HEK293 (cell line): ENCODE data around the gene SLC6A6.

Source experiments
- CTCF ChIA-PET: fragments of 350-600 bp; formaldehyde crosslinking; extraction: SDS; loops from one replicate; lab custom pipeline; 2021; ENCODE audit warnings: antibody characterized with exemption; lab: Yijun Ruan, JAX
- POLR2A ChIA-PET: fragments of 300-600 bp; formaldehyde crosslinking; extraction: SDS; loops from one replicate; lab custom pipeline; 2020; ENCODE audit warnings: antibody characterized with exemption, inconsistent platforms; lab: Yijun Ruan, JAX
- H3K27ac ChIP-seq: fragments of 200-500 bp; sonication (Bioruptor generic); 2 replicates; pipeline ENCODE4 v1.5.1; 2014; ENCODE audit warnings: low read depth, low read length, control low read depth, inconsistent platforms; ENCODE audit errors: extremely low read depth
- H3K36me3 ChIP-seq, 2 experiments: fragments of 200-500 bp in 1 of 2; sonication (Bioruptor generic) in 1 of 2; 1 replicate in 1 of 2; 2 replicates in 1 of 2; pipeline ENCODE4 v1.5.1; 2014 to 2017; ENCODE audit warnings: inconsistent platforms in 2 of 2, low read length in 2 of 2; ENCODE audit not compliant: control insufficient read depth in 2 of 2, insufficient read depth in 1 of 2
- H3K4me1 ChIP-seq: fragments of 200-500 bp; sonication (Bioruptor generic); 2 replicates; pipeline ENCODE4 v1.5.1; 2014; ENCODE audit warnings: mild to moderate bottlenecking, low read length, inconsistent platforms; ENCODE audit not compliant: control insufficient read depth, insufficient read depth
- H3K4me3 ChIP-seq: 2 replicates; pipeline ENCODE4 v1.5.1; 2011; ENCODE audit warnings: low read depth, mild to moderate bottlenecking, control low read depth, low read length, moderate library complexity
- H3K9me3 ChIP-seq: fragments of 200-500 bp; sonication (Bioruptor generic); 2 replicates; pipeline ENCODE4 v1.5.1; 2014; ENCODE audit warnings: low read depth, low read length, inconsistent platforms; ENCODE audit not compliant: control insufficient read depth, insufficient read depth
- GLIS1 ChIP-seq: fragments of 450-650 bp; formaldehyde crosslinking; IDR thresholded peaks from 2 replicates; pipeline ENCODE4 v1.5.1; 2016; ENCODE audit warnings: missing biosample characterization, missing genetic modification characterization
- KLF16 ChIP-seq: fragments of 450-650 bp; formaldehyde crosslinking; IDR thresholded peaks from 2 replicates; pipeline ENCODE4 v1.5.1; 2017; ENCODE audit warnings: missing biosample characterization, missing genetic modification characterization
- PRDM1 ChIP-seq: fragments of 450-650 bp; formaldehyde crosslinking; IDR thresholded peaks from 2 replicates; pipeline ENCODE4; 2016; ENCODE audit warnings: missing biosample characterization, missing genetic modification characterization
- PRDM10 ChIP-seq: fragments of 450-650 bp; formaldehyde crosslinking; IDR thresholded peaks from 2 replicates; pipeline ENCODE4 v1.5.1; 2016; ENCODE audit warnings: missing biosample characterization, missing genetic modification characterization
- RBAK ChIP-seq: fragments of 450-650 bp; formaldehyde crosslinking; IDR thresholded peaks from 2 replicates; pipeline ENCODE4 v1.5.1; 2016; ENCODE audit warnings: missing biosample characterization, missing genetic modification characterization
- SP3 ChIP-seq: fragments of 450-650 bp; formaldehyde crosslinking; IDR thresholded peaks from 2 replicates; pipeline ENCODE4 v1.5.1; 2016; ENCODE audit warnings: missing biosample characterization, missing genetic modification characterization
- TCF7L2 ChIP-seq: IDR thresholded peaks from 2 replicates; pipeline ENCODE4 v1.6.1; 2011; ENCODE audit warnings: low read depth, mild to moderate bottlenecking, inconsistent platforms, low read length, moderate library complexity, borderline replicate concordance
- ZBTB1 ChIP-seq: fragments of 450-650 bp; formaldehyde crosslinking; IDR thresholded peaks from 2 replicates; pipeline ENCODE4 v1.5.1; 2016; ENCODE audit warnings: missing biosample characterization, missing genetic modification characterization
- ZBTB17 ChIP-seq: fragments of 450-650 bp; formaldehyde crosslinking; IDR thresholded peaks from 2 replicates; pipeline ENCODE4 v1.5.1; 2016; ENCODE audit warnings: missing biosample characterization, missing genetic modification characterization
- ZBTB20 ChIP-seq: fragments of 450-650 bp; formaldehyde crosslinking; IDR thresholded peaks from 2 replicates; pipeline ENCODE4 v1.5.1; 2016; ENCODE audit warnings: missing biosample characterization, missing genetic modification characterization
- ZBTB26 ChIP-seq: fragments of 450-650 bp; formaldehyde crosslinking; optimal IDR thresholded peaks from 2 replicates; pipeline ENCODE3; 2016; ENCODE audit warnings: missing biosample characterization, mild to moderate bottlenecking, missing genetic modification characterization
- ZNF112 ChIP-seq: fragments of 450-650 bp; formaldehyde crosslinking; IDR thresholded peaks from 2 replicates; pipeline ENCODE4 v1.5.0; 2017; ENCODE audit warnings: missing biosample characterization, missing genetic modification characterization
- ZNF114 ChIP-seq: fragments of 450-650 bp; formaldehyde crosslinking; IDR thresholded peaks from 2 replicates; pipeline ENCODE4 v1.5.0; 2017; ENCODE audit warnings: missing biosample characterization, missing genetic modification characterization
- ZNF133 ChIP-seq: fragments of 450-650 bp; formaldehyde crosslinking; IDR thresholded peaks from 2 replicates; pipeline ENCODE4 v1.5.1; 2016; ENCODE audit warnings: missing biosample characterization, missing genetic modification characterization
- ZNF169 ChIP-seq: fragments of 450-650 bp; formaldehyde crosslinking; IDR thresholded peaks from 2 replicates; pipeline ENCODE4 v1.5.1; 2016; ENCODE audit warnings: missing biosample characterization, missing genetic modification characterization
- ZNF18 ChIP-seq: fragments of 450-650 bp; formaldehyde crosslinking; IDR thresholded peaks from 2 replicates; pipeline ENCODE4 v1.5.1; 2016; ENCODE audit warnings: missing biosample characterization, missing genetic modification characterization
- ZNF24 ChIP-seq: fragments of 450-650 bp; formaldehyde crosslinking; IDR thresholded peaks from 2 replicates; pipeline ENCODE4 v1.5.1; 2016; ENCODE audit warnings: missing biosample characterization, missing genetic modification characterization
- ZNF391 ChIP-seq: fragments of 450-650 bp; formaldehyde crosslinking; IDR thresholded peaks from 2 replicates; pipeline ENCODE4 v1.5.1; 2016; ENCODE audit warnings: low read depth, missing biosample characterization, missing genetic modification characterization, borderline replicate concordance
- ZNF394 ChIP-seq: fragments of 450-650 bp; formaldehyde crosslinking; IDR thresholded peaks from 2 replicates; pipeline ENCODE4 v1.5.1; 2016; ENCODE audit warnings: missing biosample characterization, missing genetic modification characterization, mild to moderate bottlenecking, moderate library complexity, borderline replicate concordance
- ZNF416 ChIP-seq: fragments of 450-650 bp; formaldehyde crosslinking; IDR thresholded peaks from 2 replicates; pipeline ENCODE4 v1.5.1; 2016; ENCODE audit warnings: missing biosample characterization, missing genetic modification characterization
- ZNF426 ChIP-seq: fragments of 450-650 bp; formaldehyde crosslinking; IDR thresholded peaks from 2 replicates; pipeline ENCODE4 v1.5.1; 2017; ENCODE audit warnings: missing biosample characterization, missing genetic modification characterization, mild to moderate bottlenecking, inconsistent platforms, moderate library complexity
- ZNF510 ChIP-seq: fragments of 450-650 bp; formaldehyde crosslinking; IDR thresholded peaks from 2 replicates; pipeline ENCODE4 v1.5.1; 2018; ENCODE audit warnings: mild to moderate bottlenecking, missing genetic modification characterization, missing biosample characterization; ENCODE audit not compliant: insufficient replicate concordance
- ZNF544 ChIP-seq: fragments of 450-650 bp; formaldehyde crosslinking; IDR thresholded peaks from 2 replicates; pipeline ENCODE4 v1.5.0; 2017; ENCODE audit warnings: missing biosample characterization, missing genetic modification characterization
- ZNF596 ChIP-seq: fragments of 450-650 bp; IDR thresholded peaks from 2 replicates; pipeline ENCODE4 v1.5.0; 2018; ENCODE audit warnings: missing biosample characterization, mild to moderate bottlenecking, missing genetic modification characterization, moderate library complexity
- ZNF623 ChIP-seq: fragments of 450-650 bp; formaldehyde crosslinking; IDR thresholded peaks from 2 replicates; pipeline ENCODE4 v1.5.1; 2016; ENCODE audit warnings: missing biosample characterization, missing genetic modification characterization
- ZNF629 ChIP-seq: fragments of 450-650 bp; formaldehyde crosslinking; IDR thresholded peaks from 2 replicates; pipeline ENCODE4 v1.5.1; 2017; ENCODE audit warnings: missing biosample characterization, missing genetic modification characterization
- ZNF664 ChIP-seq: fragments of 450-650 bp; formaldehyde crosslinking; IDR thresholded peaks from 2 replicates; pipeline ENCODE4 v1.5.1; 2016; ENCODE audit warnings: missing biosample characterization, missing genetic modification characterization
- ZNF837 ChIP-seq: fragments of 450-650 bp; formaldehyde crosslinking; IDR thresholded peaks from 2 replicates; pipeline ENCODE4 v1.5.1; 2016; ENCODE audit warnings: missing biosample characterization, missing genetic modification characterization
- ZSCAN18 ChIP-seq: fragments of 450-650 bp; formaldehyde crosslinking; IDR thresholded peaks from 2 replicates; pipeline ENCODE4 v1.5.1; 2016; ENCODE audit warnings: missing biosample characterization, missing genetic modification characterization

SLC6A6 gene

GRCh38 chr3:14487821-14488220 is 85.4 kb downstream of the SLC6A6 start:
- no peak overlapping the region for H3K27ac ChIP-seq
- no peaks in the 10 kb centered on the region for H3K9me3 ChIP-seq
- ChIA-PET POLR2A (no interaction called here), CTCF (interaction anchor here (0.6 kb wide), 1 partner anchor 285 kb away, joined by 3 read pairs; no protein-coding TSS in a partner anchor)
- no peak for TF ChIP-seq TCF7L2
- no peak for TF ChIP-seq KLF16 (tag by site-specific recombination)
- no peak for TF ChIP-seq ZNF18
- TF ChIP-seq ZNF664 (tag by site-specific recombination) = no peak
- TF ChIP-seq ZNF112 (tag by site-specific recombination) = no peak
- TF ChIP-seq ZNF426 (tag by site-specific recombination) = no peak
- no peak for TF ChIP-seq ZBTB26 (tag by site-specific recombination)
- TF ChIP-seq ZNF114 (tag by site-specific recombination) = no peak
- TF ChIP-seq ZNF596 (tag by site-specific recombination) = no peak
- TF ChIP-seq ZBTB1 (tag by site-specific recombination) = no peak
- no peak for TF ChIP-seq ZSCAN18 (tag by site-specific recombination)
- TF ChIP-seq PRDM1 = no peak
- no peak for TF ChIP-seq ZNF391 (tag by site-specific recombination)
- no peak for TF ChIP-seq ZNF416 (tag by site-specific recombination)
- no peak for TF ChIP-seq ZNF623 (tag by site-specific recombination)
- TF ChIP-seq ZNF24 (tag by site-specific recombination) = no peak
- no peak for TF ChIP-seq ZNF629 (tag by site-specific recombination)
- no peak for TF ChIP-seq SP3
- no peak for TF ChIP-seq ZNF394 (tag by site-specific recombination)
- TF ChIP-seq, all 188 proteins: peak for 0
- Histone ChIP-seq H3K4me3 (no peak overlapping the region), H3K4me1 (no peaks in the 10 kb centered on the region), H3K36me3 (peaks cover 4 to 15% of the 10 kb centered on the region in 2 experiments; a peak in 2 of 3 replicates)

GRCh38 chr3:14488286-14489041 is 86.1 kb downstream of the SLC6A6 start:
- Histone ChIP-seq H3K27ac (no peak overlapping the region), H3K4me3 (no peak overlapping the region), H3K4me1 (no peaks in the 10 kb centered on the region), H3K9me3 (no peaks in the 10 kb centered on the region), H3K36me3 (peaks cover 2 to 12% of the 10 kb centered on the region in 2 experiments; a peak in 2 of 3 replicates)
- CTCF ChIA-PET = interaction anchor here (0.6 to 1.3 kb wide), 2 partner anchors 227 to 285 kb away, joined by 3 to 5 read pairs; no protein-coding TSS in a partner anchor
- TF ChIP-seq ZNF510 (tag by site-specific recombination) (no peak), ZNF169 (no peak), ZNF133 (no peak), ZBTB20 (tag by site-specific recombination) (0 out of 2 replicates have a peak, but pooled peaks have one; percentile 16), PRDM10 (peak; percentile 35; the same call in 1 of the 2 replicates), RBAK (tag by site-specific recombination) (no peak), ZNF837 (tag by site-specific recombination) (no peak), ZBTB17 (tag by site-specific recombination) (peak; percentile 63), ZNF544 (tag by site-specific recombination) (no peak), GLIS1 (0 out of 2 replicates have a peak, but pooled peaks have one; percentile 18)
- POLR2A ChIA-PET = interaction anchor here (1.1 kb wide), 1 partner anchor 8 kb away, joined by 3 read pairs; no protein-coding TSS in a partner anchor
